Measurements from ENCODE around the gene LKAAEAR1. TPM values are rescaled to one million over a fixed set of nuclear protein-coding genes. Genes with fewer than 3 reads are reported as not detected.

The LKAAEAR1 gene
- total RNA-seq, 2 experiments from 2014 or later = 0.34 to 0.61 TPM

- peaks cover 20% of the 10 kb centered on the region for H3K4me1 Mint-ChIP-seq (ENCODE audit: low read depth)
- ChIA-PET CTCF (interaction anchor here (0.8 to 2.1 kb wide), 5 partner anchors 10 to 22 kb away, joined by 3 to 5 read pairs (median 4); partner anchors contain the start of genes LKAAEAR1 and RGS19), POLR2A (no interaction called here)
- H3K9me3 Mint-ChIP-seq (ENCODE audit: insufficient read depth) = no peaks in the 10 kb centered on the region
- H3K4me3 Mint-ChIP-seq = no peak overlapping the region
- DNase-seq (no peak), ATAC-seq (no peak)
- H3K27ac Mint-ChIP-seq = no peak overlapping the region
- H3K27me3 Mint-ChIP-seq (ENCODE audit: low read depth) = peaks cover 21% of the 10 kb centered on the region
- no peaks in the 10 kb centered on the region for H3K36me3 Mint-ChIP-seq (ENCODE audit: low read depth)
These were observed 16.9 kb upstream of the LKAAEAR1 start for GRCh38 chr20:64100946-64101688.

- H3K36me3 Mint-ChIP-seq (ENCODE audit: low read depth) = no peaks in the 10 kb centered on the region
- CTCF ChIA-PET = interaction anchor here (1.0 to 1.2 kb wide), 2 partner anchors 17 to 22 kb away, joined by 3 to 4 read pairs; partner anchors contain the start of gene LKAAEAR1
- POLR2A ChIA-PET = no interaction called here
- no peak for ATAC-seq
- peaks cover 20% of the 10 kb centered on the region for H3K4me1 Mint-ChIP-seq (ENCODE audit: low read depth)
- no peak overlapping the region for H3K4me3 Mint-ChIP-seq
- DNase-seq = no peak
- no peak overlapping the region for H3K27ac Mint-ChIP-seq
- H3K27me3 Mint-ChIP-seq (ENCODE audit: low read depth) = peaks cover 21% of the 10 kb centered on the region
- H3K9me3 Mint-ChIP-seq (ENCODE audit: insufficient read depth) = no peaks in the 10 kb centered on the region
These were observed 16.3 kb upstream of the LKAAEAR1 start for GRCh38 chr20:64100566-64100888.

- ChIA-PET POLR2A (no interaction called here), CTCF (interaction anchor here (1.0 to 1.3 kb wide), 3 partner anchors 16 to 22 kb away, joined by 3 to 5 read pairs (median 4); partner anchors contain the start of gene LKAAEAR1)
- Mint-ChIP-seq H3K36me3 (ENCODE audit: low read depth) (no peaks in the 10 kb centered on the region), H3K27ac (no peak overlapping the region), H3K4me3 (no peak overlapping the region), H3K9me3 (ENCODE audit: insufficient read depth) (no peaks in the 10 kb centered on the region), H3K4me1 (ENCODE audit: low read depth) (peaks cover 20% of the 10 kb centered on the region), H3K27me3 (ENCODE audit: low read depth) (peaks cover 21% of the 10 kb centered on the region)
- no peak for DNase-seq
- ATAC-seq = peak; percentile 17
These were observed 15.8 kb upstream of the LKAAEAR1 start for GRCh38 chr20:64099880-64100565.

GRCh38 chr20:64099086-64099786, 15.0 kb upstream of the LKAAEAR1 start:
- no peak for DNase-seq
- Mint-ChIP-seq H3K27ac (no peak overlapping the region), H3K4me3 (no peak overlapping the region), H3K4me1 (ENCODE audit: low read depth) (peaks cover 20% of the 10 kb centered on the region), H3K27me3 (ENCODE audit: low read depth) (peaks cover 21% of the 10 kb centered on the region), H3K36me3 (ENCODE audit: low read depth) (no peaks in the 10 kb centered on the region), H3K9me3 (ENCODE audit: insufficient read depth) (no peaks in the 10 kb centered on the region)
- CTCF ChIA-PET = interaction anchor here (1.2 to 1.3 kb wide), 2 partner anchors 15 to 21 kb away, joined by 3 to 5 read pairs; partner anchors contain the start of gene LKAAEAR1
- POLR2A ChIA-PET = interaction anchor here (1.1 kb wide), 1 partner anchor 33 kb away, joined by 3 read pairs; no protein-coding TSS in a partner anchor
- no peak for ATAC-seq

GRCh38 chr20:64098471-64099013, 14.3 kb upstream of the LKAAEAR1 start:
- DNase-seq = no peak

GRCh38 chr20:64096535-64096934, 12.3 kb upstream of the LKAAEAR1 start:
- H3K9me3 Mint-ChIP-seq (ENCODE audit: insufficient read depth) = no peaks in the 10 kb centered on the region
- CTCF ChIA-PET = no interaction called here
- H3K27ac Mint-ChIP-seq = no peak overlapping the region
- no peak overlapping the region for H3K4me3 Mint-ChIP-seq
- DNase-seq (no peak), ATAC-seq (no peak)
- no peaks in the 10 kb centered on the region for H3K36me3 Mint-ChIP-seq (ENCODE audit: low read depth)
- H3K27me3 Mint-ChIP-seq (ENCODE audit: low read depth) = peaks cover 8% of the 10 kb centered on the region
- H3K4me1 Mint-ChIP-seq (ENCODE audit: low read depth) = peaks cover 16% of the 10 kb centered on the region
- POLR2A ChIA-PET = no interaction called here

More at GRCh38 chr20:64098471-64099013, 14.3 kb upstream of the LKAAEAR1 start:
- Mint-ChIP-seq H3K27ac (no peak overlapping the region), H3K9me3 (ENCODE audit: insufficient read depth) (no peaks in the 10 kb centered on the region), H3K4me3 (no peak overlapping the region), H3K36me3 (ENCODE audit: low read depth) (no peaks in the 10 kb centered on the region), H3K4me1 (ENCODE audit: low read depth) (peaks cover 20% of the 10 kb centered on the region), H3K27me3 (ENCODE audit: low read depth) (peaks cover 17% of the 10 kb centered on the region)
- no peak for ATAC-seq
- POLR2A ChIA-PET = interaction anchor here (1.1 kb wide), 1 partner anchor 32 kb away, joined by 3 read pairs; no protein-coding TSS in a partner anchor
- CTCF ChIA-PET = interaction anchor here (1.3 kb wide), 1 partner anchor 14 kb away, joined by 5 read pairs; the partner anchor contains the start of gene LKAAEAR1

GRCh38 chr20:64095927-64096326, 11.7 kb upstream of the LKAAEAR1 start:
- CTCF ChIA-PET = no interaction called here
- Mint-ChIP-seq H3K27ac (no peak overlapping the region), H3K9me3 (ENCODE audit: insufficient read depth) (no peaks in the 10 kb centered on the region), H3K4me3 (no peak overlapping the region), H3K4me1 (ENCODE audit: low read depth) (peaks cover 10% of the 10 kb centered on the region), H3K27me3 (ENCODE audit: low read depth) (peaks cover 2% of the 10 kb centered on the region), H3K36me3 (ENCODE audit: low read depth) (no peaks in the 10 kb centered on the region)
- DNase-seq (no peak), ATAC-seq (peak; percentile 17)
- POLR2A ChIA-PET = no interaction called here

GRCh38 chr20:64095455-64095854, 11.3 kb upstream of the LKAAEAR1 start:
- CTCF ChIA-PET = no interaction called here
- peak; percentile 13 for ATAC-seq
- Mint-ChIP-seq H3K36me3 (ENCODE audit: low read depth) (no peaks in the 10 kb centered on the region), H3K4me1 (ENCODE audit: low read depth) (peaks cover 5% of the 10 kb centered on the region), H3K9me3 (ENCODE audit: insufficient read depth) (no peaks in the 10 kb centered on the region), H3K4me3 (no peak overlapping the region), H3K27me3 (ENCODE audit: low read depth) (no peaks in the 10 kb centered on the region), H3K27ac (no peak overlapping the region)
- DNase-seq = no peak
- POLR2A ChIA-PET = no interaction called here

- H3K36me3 Mint-ChIP-seq (ENCODE audit: low read depth) = no peaks in the 10 kb centered on the region
- H3K9me3 Mint-ChIP-seq (ENCODE audit: insufficient read depth) = no peaks in the 10 kb centered on the region
- ChIA-PET POLR2A (no interaction called here), CTCF (no interaction called here)
- peaks cover 8% of the 10 kb centered on the region for H3K27me3 Mint-ChIP-seq (ENCODE audit: low read depth)
- no peak for ATAC-seq
- H3K4me1 Mint-ChIP-seq (ENCODE audit: low read depth) = no peaks in the 10 kb centered on the region
- no peak for DNase-seq
- H3K4me3 Mint-ChIP-seq = no peak overlapping the region
- H3K27ac Mint-ChIP-seq = no peak overlapping the region
These were observed 8.9 kb upstream of the LKAAEAR1 start for GRCh38 chr20:64093013-64093503.

- Mint-ChIP-seq H3K4me1 (ENCODE audit: low read depth) (no peaks in the 10 kb centered on the region), H3K9me3 (ENCODE audit: insufficient read depth) (no peaks in the 10 kb centered on the region), H3K27me3 (ENCODE audit: low read depth) (peaks cover 8% of the 10 kb centered on the region), H3K27ac (no peak overlapping the region), H3K4me3 (no peak overlapping the region), H3K36me3 (ENCODE audit: low read depth) (no peaks in the 10 kb centered on the region)
- CTCF ChIA-PET = no interaction called here
- POLR2A ChIA-PET = no interaction called here
- DNase-seq = no peak
- ATAC-seq = peak; percentile 24
These were observed 8.2 kb upstream of the LKAAEAR1 start for GRCh38 chr20:64092258-64093012.

- POLR2A ChIA-PET = interaction anchor here (1.0 kb wide), 1 partner anchor 14 kb away, joined by 3 read pairs; no protein-coding TSS in a partner anchor
- ATAC-seq (no peak), DNase-seq (no peak)
- Mint-ChIP-seq H3K27me3 (ENCODE audit: low read depth) (peaks cover 8% of the 10 kb centered on the region), H3K4me3 (no peak overlapping the region), H3K4me1 (ENCODE audit: low read depth) (no peaks in the 10 kb centered on the region), H3K36me3 (ENCODE audit: low read depth) (no peaks in the 10 kb centered on the region), H3K9me3 (ENCODE audit: insufficient read depth) (no peaks in the 10 kb centered on the region), H3K27ac (no peak overlapping the region)
- CTCF ChIA-PET = no interaction called here
These were observed 7.6 kb upstream of the LKAAEAR1 start for GRCh38 chr20:64091770-64092169.
